Dermis blood vessel endothelial cell (primary cell): Measurements from ENCODE around the gene HOMER2. TPM values are rescaled to one million over a fixed set of nuclear protein-coding genes. Genes with fewer than 3 reads are reported as not detected.
"Not testable (repeated sequence)": the region's sequence is repeated elsewhere in the genome, so short reads cannot be mapped to it uniquely, and the experiment has no call there.

ENCODE experiments used
- DNase-seq: peaks from one replicate; pipeline ENCODE4 v3.0.0; 2010
- total RNA-seq: library from RNA; depleted of rRNA; stranded (reverse); fragments of >200 nt; gene quantifications from 2 replicates; pipeline ENCODE4 v1.2.3, GENCODE V29; 2014

The HOMER2 gene
- total RNA-seq, 1 donor from 2014 or later: 1.7 TPM

GRCh38 chr15:82964890-82965289 is 12.4 kb upstream of the HOMER2 start:
- no peak for DNase-seq

- DNase-seq: no peak
These were observed 11.2 kb upstream of the HOMER2 start for GRCh38 chr15:82963471-82964341.

- DNase-seq: no peak
These were observed 8.2 kb upstream of the HOMER2 start for GRCh38 chr15:82960766-82961165.

GRCh38 chr15:82959423-82959822 is 6.9 kb upstream of the HOMER2 start:
- DNase-seq: no peak

- DNase-seq: no peak
These were observed 6.1 kb upstream of the HOMER2 start for GRCh38 chr15:82958638-82959037.

GRCh38 chr15:82951472-82952157 is 905 bp downstream of the HOMER2 start:
- no peak for DNase-seq

GRCh38 chr15:82950746-82951370 is 1.7 kb downstream of the HOMER2 start:
- no peak for DNase-seq

GRCh38 chr15:82950295-82950694 is 2.2 kb downstream of the HOMER2 start:
- DNase-seq: no peak

GRCh38 chr15:82946155-82946701 is 6.3 kb downstream of the HOMER2 start:
- DNase-seq: no peak

GRCh38 chr15:82945326-82945725 is 7.2 kb downstream of the HOMER2 start:
- no peak for DNase-seq

- no peak for DNase-seq
These were observed 7.7 kb downstream of the HOMER2 start for GRCh38 chr15:82944821-82945220.

GRCh38 chr15:82944056-82944455 is 8.5 kb downstream of the HOMER2 start:
- no peak for DNase-seq

GRCh38 chr15:82943176-82943575 is 9.3 kb downstream of the HOMER2 start:
- no peak for DNase-seq

GRCh38 chr15:82942691-82943090 is 9.8 kb downstream of the HOMER2 start:
- no peak for DNase-seq

GRCh38 chr15:82939678-82940077 is 12.8 kb downstream of the HOMER2 start:
- not testable (repeated sequence) for DNase-seq

GRCh38 chr15:82937712-82938058 is 14.8 kb downstream of the HOMER2 start:
- no peak for DNase-seq

- DNase-seq: no peak
These were observed 15.4 kb downstream of the HOMER2 start for GRCh38 chr15:82936966-82937711.

GRCh38 chr15:82935382-82935781 is 17.1 kb downstream of the HOMER2 start:
- no peak for DNase-seq

GRCh38 chr15:82934100-82934880 is 18.2 kb downstream of the HOMER2 start:
- no peak for DNase-seq

- no peak for DNase-seq
These were observed 18.9 kb downstream of the HOMER2 start for GRCh38 chr15:82933576-82933975.

GRCh38 chr15:82931221-82931620 is 21.3 kb downstream of the HOMER2 start:
- DNase-seq: no peak

- DNase-seq: no peak
These were observed 22.1 kb downstream of the HOMER2 start for GRCh38 chr15:82930461-82930860.
